Neural progenitor cell (in vitro differentiated cells): Measurements from ENCODE around the gene KCNH2.

Source experiments
- EZH2 ChIP-seq: fragments of 200-600 bp; sonication (generic); IDR thresholded peaks from 2 replicates; pipeline ENCODE4 v1.6.1; 2017; ENCODE audit warnings: antibody characterized with exemption, mild to moderate bottlenecking, moderate library complexity
- TF ChIP-seq, protein P1 (sequence below): fragments of 200-600 bp; sonication (generic); IDR thresholded peaks from 2 replicates; pipeline ENCODE4 v1.5.1; 2017; ENCODE audit warnings: antibody characterized with exemption, mild to moderate bottlenecking

DNA sequence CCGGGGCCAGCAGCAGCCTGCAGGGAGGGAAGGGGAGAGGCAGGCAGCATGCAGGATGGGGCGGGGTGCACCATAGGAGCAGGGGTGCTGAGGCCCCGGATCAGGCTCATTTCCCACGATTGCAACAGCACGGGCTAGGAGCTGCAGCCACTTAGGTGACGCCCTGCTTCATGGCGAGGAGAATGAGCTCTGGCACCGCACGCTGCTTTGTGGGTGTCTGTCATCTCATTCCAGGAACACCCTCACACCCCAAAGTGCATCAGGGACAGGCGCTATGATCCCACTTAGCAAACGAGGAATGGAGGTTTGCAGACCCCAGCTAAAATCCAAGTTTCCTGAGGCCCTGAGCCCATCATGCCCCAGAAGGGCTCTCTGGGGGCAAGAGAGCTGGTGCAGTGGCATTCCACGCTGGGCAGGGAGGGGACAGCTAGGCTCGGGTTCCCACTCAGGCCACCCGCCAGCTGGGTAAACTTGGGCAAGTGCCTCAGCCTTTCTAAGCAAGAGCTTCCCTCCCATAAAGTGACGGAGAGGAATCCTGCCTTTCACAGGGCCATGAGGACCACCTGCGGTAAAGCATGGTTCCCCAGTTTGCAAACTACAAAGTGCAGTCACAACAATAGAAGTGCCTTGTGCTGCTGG, 9.3 kb downstream of the KCNH2 start:
- TF ChIP-seq, protein P1, sequence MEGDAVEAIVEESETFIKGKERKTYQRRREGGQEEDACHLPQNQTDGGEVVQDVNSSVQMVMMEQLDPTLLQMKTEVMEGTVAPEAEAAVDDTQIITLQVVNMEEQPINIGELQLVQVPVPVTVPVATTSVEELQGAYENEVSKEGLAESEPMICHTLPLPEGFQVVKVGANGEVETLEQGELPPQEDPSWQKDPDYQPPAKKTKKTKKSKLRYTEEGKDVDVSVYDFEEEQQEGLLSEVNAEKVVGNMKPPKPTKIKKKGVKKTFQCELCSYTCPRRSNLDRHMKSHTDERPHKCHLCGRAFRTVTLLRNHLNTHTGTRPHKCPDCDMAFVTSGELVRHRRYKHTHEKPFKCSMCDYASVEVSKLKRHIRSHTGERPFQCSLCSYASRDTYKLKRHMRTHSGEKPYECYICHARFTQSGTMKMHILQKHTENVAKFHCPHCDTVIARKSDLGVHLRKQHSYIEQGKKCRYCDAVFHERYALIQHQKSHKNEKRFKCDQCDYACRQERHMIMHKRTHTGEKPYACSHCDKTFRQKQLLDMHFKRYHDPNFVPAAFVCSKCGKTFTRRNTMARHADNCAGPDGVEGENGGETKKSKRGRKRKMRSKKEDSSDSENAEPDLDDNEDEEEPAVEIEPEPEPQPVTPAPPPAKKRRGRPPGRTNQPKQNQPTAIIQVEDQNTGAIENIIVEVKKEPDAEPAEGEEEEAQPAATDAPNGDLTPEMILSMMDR, result no peak
- TF ChIP-seq EZH2, result no peak
